K562 (cell line): ENCODE measurements around the gene SESN3. TPM values are rescaled to one million over a fixed set of nuclear protein-coding genes. Genes with fewer than 3 reads are reported as not detected.

ENCODE experiments used
- ATAC-seq: fragments of 200-7000 bp; cut with Tn5 transposase; 3 replicates; pipeline ENCODE4 v1.9.1; 2020; ENCODE audit warnings: moderate library complexity
- BruUV-seq: library from RNA; stranded (reverse); fragments of 400-500 nt; replicated peaks from 2 replicates; lab custom pipeline; 2021; lab: Mats Ljungman, UMichigan
- CTCF ChIA-PET: fragments of 300-600 bp; formaldehyde crosslinking; extraction: SDS; loops from one replicate; lab custom pipeline; 2021; ENCODE audit warnings: low intra/inter-chr PET ratio; lab: Yijun Ruan, JAX
- POLR2A ChIA-PET: fragments of 300-600, 350-650 bp; sonication (Branson Sonifier 250); formaldehyde crosslinking; extraction: SDS; loops from one replicate; lab custom pipeline; 2021; ENCODE audit warnings: antibody characterized with exemption, inconsistent platforms; lab: Yijun Ruan, JAX
- DNase-seq, 4 experiments: peaks; one replicate each; pipeline versions ENCODE4 v3.0.0 to v3.0.0-alpha.2; 2011 to 2018; ENCODE audit warnings: low spot score in 3 of 4, mixed read lengths in 3 of 4; ENCODE audit errors: extremely low read depth in 1 of 4
- FAIRE-seq: peaks from 2 replicates; lab custom pipeline; 2011; peaks lifted over from hg19 to GRCh38; lab: Jason Lieb, UNC
- H2AFZ ChIP-seq: 2 replicates; pipeline ENCODE4 v1.6.0; 2011; ENCODE audit warnings: low read depth, low read length, control low read depth, inconsistent platforms
- H3K27ac ChIP-seq: fragments of 200-600 bp; 3 replicates; pipeline ENCODE4 v1.8.0; 2011; ENCODE audit warnings: low read depth, mild to moderate bottlenecking, control low read depth, inconsistent platforms, low read length, moderate library complexity, mixed read lengths; ENCODE audit errors: extremely low read depth
- H3K27me3 ChIP-seq, 2 experiments: fragments of 300-600 bp in 1 of 2; 2 replicates in 1 of 2; 3 replicates in 1 of 2; pipeline versions ENCODE4 v1.6.0 to v1.8.0; 2011; ENCODE audit warnings: inconsistent platforms in 2 of 2, low read length in 2 of 2, mild to moderate bottlenecking in 1 of 2, mixed read lengths in 1 of 2, moderate library complexity in 1 of 2; ENCODE audit not compliant: control insufficient read depth in 2 of 2, insufficient read depth in 2 of 2
- H3K36me3 ChIP-seq: fragments of 300-600 bp; 3 replicates; pipeline ENCODE4 v1.8.0; 2011; ENCODE audit warnings: mild to moderate bottlenecking, low read length, inconsistent platforms; ENCODE audit not compliant: control insufficient read depth, insufficient read depth
- H3K4me1 ChIP-seq, 2 experiments: fragments of 200-600 bp in 1 of 2; replicated peaks in 1 of 2; 2 replicates in 1 of 2; 3 replicates in 1 of 2; pipeline versions ENCODE4 v1.5.1 to v1.8.0; 2011; ENCODE audit warnings: inconsistent platforms in 2 of 2, low read length in 2 of 2, mild to moderate bottlenecking in 1 of 2, mixed read lengths in 1 of 2, moderate library complexity in 1 of 2; ENCODE audit not compliant: control insufficient read depth in 2 of 2, insufficient read depth in 2 of 2
- H3K4me2 ChIP-seq: 2 replicates; pipeline ENCODE4 v1.6.1; 2011; ENCODE audit warnings: low read length, control low read depth, inconsistent platforms, mixed read lengths; ENCODE audit not compliant: insufficient read depth
- H3K4me3 ChIP-seq: fragments of 200-600 bp; sonication (generic), shearing (Covaris generic); 2 replicates; pipeline ENCODE4 v1.5.1; 2016; ENCODE audit warnings: control low read depth, inconsistent platforms
- H3K79me2 ChIP-seq: fragments of 200-600 bp; 3 replicates; pipeline ENCODE4 v1.8.0; 2011; ENCODE audit warnings: low read length, inconsistent platforms; ENCODE audit not compliant: control insufficient read depth, insufficient read depth
- H3K9ac ChIP-seq, 2 experiments: 2 replicates each; pipeline versions ENCODE4 v1.6.0 to v1.6.1; 2011; ENCODE audit warnings: low read depth in 2 of 2, low read length in 2 of 2, control low read depth in 1 of 2, inconsistent platforms in 1 of 2, mild to moderate bottlenecking in 1 of 2, mixed read lengths in 1 of 2; ENCODE audit not compliant: insufficient read depth in 1 of 2
- H3K9me1 ChIP-seq: one replicate; pipeline ENCODE4 v1.6.0; 2011; ENCODE audit warnings: inconsistent platforms, mild to moderate bottlenecking, low read length, moderate library complexity; ENCODE audit not compliant: control insufficient read depth, insufficient read depth
- H3K9me3 ChIP-seq: replicated peaks from 2 replicates; pipeline ENCODE4 v1.5.1; 2011; ENCODE audit warnings: low read depth, low read length, inconsistent platforms; ENCODE audit not compliant: control insufficient read depth, insufficient read depth
- H4K20me1 ChIP-seq: replicated peaks from 2 replicates; pipeline ENCODE4 v1.6.1; 2011; ENCODE audit warnings: low read length, inconsistent platforms, mixed read lengths; ENCODE audit not compliant: control insufficient read depth, insufficient read depth
- BMI1 ChIP-seq: fragments of 150-350 bp; IDR thresholded peaks from 2 replicates; pipeline ENCODE4 v1.6.1; 2014; ENCODE audit warnings: low read length
- CTCFL ChIP-seq: IDR thresholded peaks from 2 replicates; pipeline ENCODE4 v1.6.1; 2011; ENCODE audit warnings: borderline replicate concordance, low read depth, mild to moderate bottlenecking, moderate library complexity, low read length; ENCODE audit not compliant: insufficient read depth, poor library complexity, severe bottlenecking
- ELF1 ChIP-seq: fragments of 200-800 bp; sonication (Bioruptor generic); IDR thresholded peaks from 2 replicates; pipeline ENCODE4 v1.6.1; 2016; ENCODE audit warnings: missing genetic modification characterization, missing compliant biosample characterization
- ELK1 ChIP-seq: sonication (generic); formaldehyde crosslinking; IDR thresholded peaks from 2 replicates; pipeline ENCODE4 v1.8.1; 2022; ENCODE audit warnings: missing genetic modification reagents
- HDGF ChIP-seq: fragments of 450-650 bp; IDR thresholded peaks from 2 replicates; pipeline ENCODE4 v1.6.1; 2016
- MYBL2 ChIP-seq, 2 experiments: fragments of 450-650 bp in 1 of 2; sonication (generic) in 1 of 2; formaldehyde crosslinking in 1 of 2; IDR thresholded peaks; 2 replicates each; pipeline versions ENCODE4 v1.6.1 to v1.8.1; 2017 to 2022; ENCODE audit warnings: borderline replicate concordance in 1 of 2, inconsistent platforms in 1 of 2, low read depth in 1 of 2, mild to moderate bottlenecking in 1 of 2, missing genetic modification reagents in 1 of 2, moderate library complexity in 1 of 2
- YBX1 ChIP-seq: fragments of 450-650 bp; IDR thresholded peaks from 2 replicates; pipeline ENCODE4 v1.7.1; 2016; ENCODE audit warnings: mild to moderate bottlenecking
- ZNF644 ChIP-seq: fragments of 200-800 bp; sonication (Bioruptor generic); IDR thresholded peaks from 2 replicates; pipeline ENCODE4 v1.6.1; 2016; ENCODE audit warnings: low read depth, missing genetic modification characterization, missing compliant biosample characterization
- ZNF778 ChIP-seq: fragments of 450-650 bp; formaldehyde crosslinking; IDR thresholded peaks from 2 replicates; pipeline ENCODE4 v1.4.0; 2020; ENCODE audit warnings: mild to moderate bottlenecking, moderate library complexity
- whole genome bisulfite sequencing: fragments of 100-300 bp; shearing (Covaris generic); methylation state at CpG from one replicate; pipeline ENCODE4 v1.1.6; 2016; ENCODE audit warnings: low coverage, mixed read lengths; ENCODE audit not compliant: insufficient coverage; ENCODE audit errors: missing lambda C conversion rate; 5-methylcytosine and 5-hydroxymethylcytosine counted together
- in situ Hi-C: fragments of 300-500 bp; cut with MboI; formaldehyde crosslinking; loops from 4 replicates; pipeline ENCODE4 v1.15.0; 2018; ENCODE audit warnings: inconsistent platforms, mixed read lengths
- intact Hi-C: fragments of 100-400 bp; cut with micrococcal nuclease; formaldehyde crosslinking; loops from 2 replicates; pipeline ENCODE4 v1.14.2; 2022
- polyA plus RNA-seq, 8 experiments: library from polyadenylated mRNA; depleted of rRNA in 4 of 8; stranded (reverse) in 5 of 8; unstranded in 3 of 8; fragments of >200 nt; fragmentation: Nextera tagmentation in 2 of 8; fragmentation: Illumina TruSeq in 1 of 8; extraction: Ambion mirVana in 2 of 8; extraction: Trizol in 1 of 8; gene quantifications; 2 replicates each; pipeline versions ENCODE4 v1.2.1 to v1.2.3, GENCODE V29; 2011 to 2014; ENCODE audit warnings: inconsistent platforms in 1 of 8, missing spikeins in 1 of 8
- total RNA-seq, 7 experiments: library from RNA; depleted of rRNA in 6 of 7; stranded (reverse); fragments of >200 nt in 6 of 7; fragmentation: Illumina TruSeq in 2 of 7; extraction: Trizol in 2 of 7; gene quantifications; 2 replicates each; pipeline versions ENCODE4 v1.2.1 to v1.2.3, GENCODE V29; 2011 to 2021; ENCODE audit warnings: low replicate concordance in 1 of 7
- TF ChIP-seq, protein P1 (sequence below): sonication (generic); formaldehyde crosslinking; IDR thresholded peaks from 2 replicates; pipeline ENCODE4 v1.8.1; 2023; ENCODE audit warnings: mild to moderate bottlenecking, missing genetic modification reagents
- TF ChIP-seq, protein P2 (sequence below): sonication (generic); formaldehyde crosslinking; IDR thresholded peaks from 2 replicates; pipeline ENCODE4 v1.8.0; 2023; ENCODE audit warnings: mild to moderate bottlenecking, missing genetic modification reagents

SESN3 gene
- total and polyA plus RNA-seq, 9 of the 15 experiments (the other 6 are each of a cell fraction or from before 2014, with no cell fraction given) = 0.44 to 2.6 (median 1.5) TPM

GRCh38 chr11:95135880-95136279 lies 95.1 kb downstream of the SESN3 start:
- CTCF ChIA-PET = interaction anchor here (0.8 kb wide), 1 partner anchor 67 kb away, joined by 3 read pairs; no protein-coding TSS in a partner anchor
- Histone ChIP-seq H3K4me2 (no peak overlapping the region), H2AFZ (no peak overlapping the region), H3K4me1 (peaks cover 0 to 14% of the 10 kb centered on the region in 2 experiments; a peak in 2 of 5 replicates), H3K9me3 (no peaks in the 10 kb centered on the region), H3K27ac (no peak overlapping the region), H3K4me3 (no peak overlapping the region), H3K9me1 (no peaks in the 10 kb centered on the region), H4K20me1 (no peaks in the 10 kb centered on the region), H3K36me3 (no peaks in the 10 kb centered on the region), H3K27me3 (no peaks in the 10 kb centered on the region), H3K79me2 (no peaks in the 10 kb centered on the region), H3K9ac (no peak overlapping the region)
- BruUV-seq = no TSS peak
- no peak for DNase-seq
- no peak for FAIRE-seq
- no peak for ATAC-seq
- POLR2A ChIA-PET = no interaction called here
- in situ Hi-C loops (no loop called here), intact Hi-C loops (no loop called here)
- WGBS = 89% methylated on average over 2 of the region's 2 CpGs
- TF ChIP-seq ZNF644 (tag) (no peak), BMI1 (no peak), ZNF778 (CRISPR knock-in tag) (no peak), ELK1 (CRISPR knock-in tag) (no peak), MYBL2 (IDR thresholded peaks at IDR 0.05; ENCODE audit: low read depth) (no peak), MYBL2 (CRISPR knock-in tag; IDR thresholded peaks at IDR 0.05; ENCODE audit: borderline replicate concordance) (no peak), HDGF (no peak), CTCFL (no peak), ELF1 (tag) (no peak), YBX1 (no peak)
- TF ChIP-seq, protein P1, sequence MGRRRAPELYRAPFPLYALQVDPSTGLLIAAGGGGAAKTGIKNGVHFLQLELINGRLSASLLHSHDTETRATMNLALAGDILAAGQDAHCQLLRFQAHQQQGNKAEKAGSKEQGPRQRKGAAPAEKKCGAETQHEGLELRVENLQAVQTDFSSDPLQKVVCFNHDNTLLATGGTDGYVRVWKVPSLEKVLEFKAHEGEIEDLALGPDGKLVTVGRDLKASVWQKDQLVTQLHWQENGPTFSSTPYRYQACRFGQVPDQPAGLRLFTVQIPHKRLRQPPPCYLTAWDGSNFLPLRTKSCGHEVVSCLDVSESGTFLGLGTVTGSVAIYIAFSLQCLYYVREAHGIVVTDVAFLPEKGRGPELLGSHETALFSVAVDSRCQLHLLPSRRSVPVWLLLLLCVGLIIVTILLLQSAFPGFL (CRISPR knock-in tag) = no peak
- TF ChIP-seq, protein P2, sequence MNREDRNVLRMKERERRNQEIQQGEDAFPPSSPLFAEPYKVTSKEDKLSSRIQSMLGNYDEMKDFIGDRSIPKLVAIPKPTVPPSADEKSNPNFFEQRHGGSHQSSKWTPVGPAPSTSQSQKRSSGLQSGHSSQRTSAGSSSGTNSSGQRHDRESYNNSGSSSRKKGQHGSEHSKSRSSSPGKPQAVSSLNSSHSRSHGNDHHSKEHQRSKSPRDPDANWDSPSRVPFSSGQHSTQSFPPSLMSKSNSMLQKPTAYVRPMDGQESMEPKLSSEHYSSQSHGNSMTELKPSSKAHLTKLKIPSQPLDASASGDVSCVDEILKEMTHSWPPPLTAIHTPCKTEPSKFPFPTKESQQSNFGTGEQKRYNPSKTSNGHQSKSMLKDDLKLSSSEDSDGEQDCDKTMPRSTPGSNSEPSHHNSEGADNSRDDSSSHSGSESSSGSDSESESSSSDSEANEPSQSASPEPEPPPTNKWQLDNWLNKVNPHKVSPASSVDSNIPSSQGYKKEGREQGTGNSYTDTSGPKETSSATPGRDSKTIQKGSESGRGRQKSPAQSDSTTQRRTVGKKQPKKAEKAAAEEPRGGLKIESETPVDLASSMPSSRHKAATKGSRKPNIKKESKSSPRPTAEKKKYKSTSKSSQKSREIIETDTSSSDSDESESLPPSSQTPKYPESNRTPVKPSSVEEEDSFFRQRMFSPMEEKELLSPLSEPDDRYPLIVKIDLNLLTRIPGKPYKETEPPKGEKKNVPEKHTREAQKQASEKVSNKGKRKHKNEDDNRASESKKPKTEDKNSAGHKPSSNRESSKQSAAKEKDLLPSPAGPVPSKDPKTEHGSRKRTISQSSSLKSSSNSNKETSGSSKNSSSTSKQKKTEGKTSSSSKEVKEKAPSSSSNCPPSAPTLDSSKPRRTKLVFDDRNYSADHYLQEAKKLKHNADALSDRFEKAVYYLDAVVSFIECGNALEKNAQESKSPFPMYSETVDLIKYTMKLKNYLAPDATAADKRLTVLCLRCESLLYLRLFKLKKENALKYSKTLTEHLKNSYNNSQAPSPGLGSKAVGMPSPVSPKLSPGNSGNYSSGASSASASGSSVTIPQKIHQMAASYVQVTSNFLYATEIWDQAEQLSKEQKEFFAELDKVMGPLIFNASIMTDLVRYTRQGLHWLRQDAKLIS = no peak
